Effector memory CD8-positive, alpha-beta T cell (primary cell): Measurements from ENCODE around the gene PKD2.
"Not testable (repeated sequence)": the region's sequence is repeated elsewhere in the genome, so short reads cannot be mapped to it uniquely, and the experiment has no call there.

Source experiments
- ATAC-seq: fragments of 150-1000 bp; cut with Tn5 transposase; replicated peaks from 2 replicates; pipeline ENCODE4 v1.10.0; 2021; ENCODE audit warnings: mild to moderate bottlenecking, moderate library complexity
- DNase-seq, 3 experiments: peaks; one replicate each; pipeline ENCODE4 v3.0.0; 2021
- H3K27ac Mint-ChIP-seq, 2 donors: one replicate each; pipeline ENCODE4 v1.8.0; 2022; ENCODE audit warnings: mild to moderate bottlenecking in 2 of 2, mixed read lengths in 2 of 2, moderate library complexity in 2 of 2
- H3K27me3 Mint-ChIP-seq, 2 donors: one replicate each; pipeline ENCODE4 v1.8.0; 2022; ENCODE audit warnings: mixed read lengths in 2 of 2
- H3K36me3 Mint-ChIP-seq: one replicate; pipeline ENCODE4 v1.8.0; 2022; ENCODE audit warnings: mild to moderate bottlenecking, moderate library complexity, mixed read lengths; ENCODE audit not compliant: insufficient read depth
- H3K4me1 Mint-ChIP-seq, 2 donors: one replicate each; pipeline ENCODE4 v1.8.0; 2022; ENCODE audit warnings: low read depth in 2 of 2, mixed read lengths in 2 of 2
- H3K4me3 Mint-ChIP-seq, 2 donors: one replicate each; pipeline ENCODE4 v1.8.0; 2022; ENCODE audit warnings: mild to moderate bottlenecking in 2 of 2, mixed read lengths in 2 of 2, moderate library complexity in 2 of 2
- H3K9me3 Mint-ChIP-seq, 2 donors: one replicate each; pipeline ENCODE4 v1.8.0; 2022; ENCODE audit warnings: mixed read lengths in 2 of 2

Gene PKD2

DNA sequence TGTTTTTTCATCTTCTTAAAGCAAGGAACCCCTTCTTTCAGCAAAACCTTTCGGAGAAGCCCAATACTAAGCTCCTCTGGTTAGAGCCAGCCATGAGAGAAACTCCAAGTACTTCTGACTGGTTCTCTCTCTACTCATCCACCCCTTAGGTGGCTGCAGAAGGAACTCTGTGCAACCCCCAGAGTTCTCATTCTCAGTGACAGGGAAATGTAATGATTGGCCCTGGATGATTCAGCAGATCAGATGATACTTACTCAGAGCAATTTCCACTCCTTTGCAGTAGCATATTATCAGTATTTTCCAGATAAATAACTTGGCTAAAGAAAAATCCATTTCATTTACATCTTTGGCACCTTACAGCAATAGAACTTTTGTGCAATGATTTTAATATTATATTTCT lies 28.8 kb upstream of the PKD2 start:
- DNase-seq, result no peak
- Mint-ChIP-seq H3K4me3 (no peak overlapping the region), H3K4me1 (peaks cover 4 to 5% of the 10 kb centered on the region in 2 donors), H3K9me3 (no peaks in the 10 kb centered on the region), H3K36me3 (no peaks in the 10 kb centered on the region), H3K27ac (no peak overlapping the region), H3K27me3 (peaks cover 32 to 33% of the 10 kb centered on the region in 2 donors)
- no peak for ATAC-seq

DNA sequence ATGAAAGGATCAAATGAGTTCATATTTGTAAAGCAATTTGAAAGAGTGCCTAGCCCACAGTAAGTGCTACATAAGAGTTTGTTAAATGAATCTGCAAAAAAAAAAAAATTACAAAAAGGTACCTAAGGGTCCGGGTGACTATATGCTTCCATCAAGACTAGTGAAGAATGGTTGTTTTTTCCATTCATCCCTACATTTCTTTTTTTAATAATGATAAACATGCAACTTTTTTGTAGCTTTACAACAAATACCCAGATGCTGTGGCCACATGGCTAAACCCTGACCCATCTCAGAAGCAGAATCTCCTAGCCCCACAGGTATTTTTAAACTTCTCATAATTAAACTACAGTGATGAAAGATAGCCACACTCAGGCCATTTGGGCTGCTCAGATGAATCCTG lies 27.6 kb upstream of the PKD2 start:
- Mint-ChIP-seq H3K27ac (no peak overlapping the region), H3K4me3 (no peak overlapping the region), H3K4me1 (peaks cover 4 to 5% of the 10 kb centered on the region in 2 donors), H3K36me3 (no peaks in the 10 kb centered on the region), H3K27me3 (peaks cover 36 to 44% of the 10 kb centered on the region in 2 donors), H3K9me3 (no peaks in the 10 kb centered on the region)
- DNase-seq (no peak), ATAC-seq (no peak)

DNA sequence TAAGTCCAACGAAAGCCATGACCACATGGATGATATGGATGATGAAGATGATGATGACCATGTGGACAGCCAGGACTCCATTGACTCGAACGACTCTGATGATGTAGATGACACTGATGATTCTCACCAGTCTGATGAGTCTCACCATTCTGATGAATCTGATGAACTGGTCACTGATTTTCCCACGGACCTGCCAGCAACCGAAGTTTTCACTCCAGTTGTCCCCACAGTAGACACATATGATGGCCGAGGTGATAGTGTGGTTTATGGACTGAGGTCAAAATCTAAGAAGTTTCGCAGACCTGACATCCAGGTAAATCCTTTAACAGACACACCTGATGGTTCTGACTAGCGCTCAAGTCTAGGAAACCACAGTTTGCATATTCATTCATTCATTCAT lies 25.9 kb upstream of the PKD2 start:
- peaks cover 32 to 48% of the 10 kb centered on the region in 2 donors for H3K27me3 Mint-ChIP-seq
- ATAC-seq (no peak), DNase-seq (no peak)
- H3K36me3 Mint-ChIP-seq, result no peaks in the 10 kb centered on the region
- H3K9me3 Mint-ChIP-seq, result no peaks in the 10 kb centered on the region
- H3K4me1 Mint-ChIP-seq, result peaks cover 0 to 2% of the 10 kb centered on the region in 2 donors
- no peak overlapping the region for H3K4me3 Mint-ChIP-seq
- no peak overlapping the region for H3K27ac Mint-ChIP-seq

- no peak for DNase-seq
- ATAC-seq, result no peak
- H3K4me3 Mint-ChIP-seq, result no peak overlapping the region
- no peaks in the 10 kb centered on the region for H3K36me3 Mint-ChIP-seq
- H3K9me3 Mint-ChIP-seq, result no peaks in the 10 kb centered on the region
- peaks cover 36 to 54% of the 10 kb centered on the region in 2 donors for H3K27me3 Mint-ChIP-seq
- H3K27ac Mint-ChIP-seq, result no peak overlapping the region
- peaks cover 0 to 2% of the 10 kb centered on the region in 2 donors for H3K4me1 Mint-ChIP-seq
Measured at GRCh38 chr4:87982036-87982435, 25.4 kb upstream of the PKD2 start.

- Mint-ChIP-seq H3K36me3 (no peaks in the 10 kb centered on the region), H3K9me3 (no peaks in the 10 kb centered on the region), H3K27ac (no peak overlapping the region), H3K4me1 (peaks cover 0 to 2% of the 10 kb centered on the region in 2 donors), H3K4me3 (no peak overlapping the region), H3K27me3 (peaks cover 39 to 52% of the 10 kb centered on the region in 2 donors)
- no peak for DNase-seq
- no peak for ATAC-seq
Measured at GRCh38 chr4:87982446-87983010, 24.9 kb upstream of the PKD2 start.

GRCh38 chr4:87983996-87984395 lies 23.4 kb upstream of the PKD2 start:
- H3K36me3 Mint-ChIP-seq, result no peaks in the 10 kb centered on the region
- peaks cover 0 to 2% of the 10 kb centered on the region in 2 donors for H3K4me1 Mint-ChIP-seq
- no peak overlapping the region for H3K27ac Mint-ChIP-seq
- H3K4me3 Mint-ChIP-seq, result no peak overlapping the region
- H3K9me3 Mint-ChIP-seq, result no peaks in the 10 kb centered on the region
- DNase-seq, result no peak
- ATAC-seq, result no peak
- H3K27me3 Mint-ChIP-seq, result peaks cover 48 to 49% of the 10 kb centered on the region in 2 donors

GRCh38 chr4:87985097-87985886 lies 22.1 kb upstream of the PKD2 start:
- Mint-ChIP-seq H3K4me1 (peaks cover 0 to 2% of the 10 kb centered on the region in 2 donors), H3K36me3 (no peaks in the 10 kb centered on the region), H3K9me3 (no peaks in the 10 kb centered on the region), H3K27me3 (peaks cover 58 to 61% of the 10 kb centered on the region in 2 donors), H3K4me3 (no peak overlapping the region), H3K27ac (no peak overlapping the region)
- ATAC-seq, result peak; percentile 86
- DNase-seq, result peak in 2 of 3 experiments; percentile 14 to 23

- ATAC-seq (no peak), DNase-seq (no peak)
- Mint-ChIP-seq H3K4me3 (no peak overlapping the region), H3K27ac (no peak overlapping the region), H3K4me1 (peaks cover 0 to 2% of the 10 kb centered on the region in 2 donors), H3K36me3 (no peaks in the 10 kb centered on the region), H3K9me3 (no peaks in the 10 kb centered on the region), H3K27me3 (peaks cover 58 to 65% of the 10 kb centered on the region in 2 donors)
Measured at GRCh38 chr4:87985887-87986200, 21.6 kb upstream of the PKD2 start.

DNA sequence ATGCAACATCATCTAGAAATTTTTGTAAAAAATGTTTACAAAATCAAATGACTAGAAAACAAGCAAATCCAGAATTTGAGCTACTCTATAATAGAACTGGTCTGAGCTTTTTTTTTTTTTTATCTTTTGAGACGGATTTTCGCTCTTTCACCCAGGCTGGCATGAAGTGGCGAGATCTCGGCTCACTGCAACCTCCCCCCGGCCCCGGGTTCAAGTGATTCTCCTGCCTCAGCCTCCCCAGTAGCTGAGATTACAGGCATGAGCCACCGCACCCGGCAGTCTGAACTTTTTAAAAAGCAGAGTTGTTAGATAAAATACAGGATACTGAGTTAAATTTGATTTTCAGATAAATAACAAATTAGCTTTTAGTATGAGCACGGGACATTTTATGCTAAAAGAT lies 20.9 kb upstream of the PKD2 start:
- Mint-ChIP-seq H3K27me3 (peaks cover 58 to 65% of the 10 kb centered on the region in 2 donors), H3K36me3 (no peaks in the 10 kb centered on the region), H3K27ac (no peak overlapping the region), H3K4me1 (peaks cover 0 to 5% of the 10 kb centered on the region in 2 donors), H3K9me3 (no peaks in the 10 kb centered on the region), H3K4me3 (no peak overlapping the region)
- no peak for ATAC-seq
- DNase-seq, result no peak

DNA sequence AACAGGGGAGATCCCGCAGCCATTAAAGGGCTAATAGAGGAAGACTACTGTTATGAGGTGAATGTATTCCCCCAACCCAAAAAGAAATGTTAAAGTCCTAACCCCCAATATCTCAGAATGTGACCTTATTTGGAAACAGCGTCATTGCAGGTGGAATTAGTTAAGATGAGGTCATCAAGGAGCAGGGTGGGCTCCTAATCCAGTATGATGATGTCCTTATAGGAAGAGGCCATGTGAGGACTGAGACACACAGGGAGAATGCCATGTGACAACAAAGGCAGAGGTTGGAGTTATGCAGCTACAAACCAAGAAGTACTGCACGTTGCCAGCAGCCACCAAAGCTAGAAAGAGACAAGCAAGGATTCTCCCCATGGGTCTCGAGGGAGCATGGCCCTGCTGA lies 17.7 kb upstream of the PKD2 start:
- Mint-ChIP-seq H3K4me1 (peaks cover 0 to 5% of the 10 kb centered on the region in 2 donors), H3K27ac (no peak overlapping the region), H3K36me3 (no peaks in the 10 kb centered on the region), H3K4me3 (no peak overlapping the region), H3K27me3 (peaks cover 49 to 56% of the 10 kb centered on the region in 2 donors), H3K9me3 (no peaks in the 10 kb centered on the region)
- DNase-seq (no peak), ATAC-seq (no peak)

- ATAC-seq (no peak), DNase-seq (no peak)
- Mint-ChIP-seq H3K9me3 (no peaks in the 10 kb centered on the region), H3K27ac (peak overlapping the region in 1 of 2 donors; percentile 15), H3K4me3 (no peak overlapping the region), H3K4me1 (peaks cover 0 to 3% of the 10 kb centered on the region in 2 donors), H3K36me3 (no peaks in the 10 kb centered on the region), H3K27me3 (peaks cover 19 to 29% of the 10 kb centered on the region in 2 donors)
Measured at GRCh38 chr4:87995435-87995834, 12.0 kb upstream of the PKD2 start.

GRCh38 chr4:87999191-87999691 lies 8.2 kb upstream of the PKD2 start:
- not testable (repeated sequence) for H3K36me3 Mint-ChIP-seq, H3K4me1 Mint-ChIP-seq, H3K4me3 Mint-ChIP-seq, H3K27ac Mint-ChIP-seq, DNase-seq, H3K9me3 Mint-ChIP-seq, ATAC-seq
- peaks cover 12 to 15% of the 10 kb centered on the region in 2 donors for H3K27me3 Mint-ChIP-seq

DNA sequence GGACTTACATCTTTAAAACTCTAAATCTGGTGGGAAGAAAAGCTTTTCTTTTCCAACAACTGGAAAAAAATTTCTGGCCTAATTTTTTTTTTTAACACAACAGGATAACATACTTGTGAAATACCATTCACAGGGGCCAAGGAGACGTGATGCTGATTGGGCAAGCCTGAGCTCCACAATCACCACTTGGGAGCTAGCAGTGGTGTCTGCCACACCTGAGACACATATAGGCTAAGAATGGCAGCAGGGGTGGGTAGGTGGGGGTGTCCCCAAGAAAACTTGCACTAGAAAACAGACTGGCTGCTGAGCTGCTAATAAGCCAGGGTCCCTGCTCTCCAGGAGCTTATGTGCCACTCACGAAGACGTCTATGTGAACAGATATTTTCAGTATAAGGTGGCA lies 5.6 kb upstream of the PKD2 start:
- no peak for ATAC-seq

GRCh38 chr4:88002786-88003185 lies 4.6 kb upstream of the PKD2 start:
- Mint-ChIP-seq H3K27ac (no peak overlapping the region), H3K27me3 (no peaks in the 10 kb centered on the region), H3K4me1 (peaks cover 0 to 10% of the 10 kb centered on the region in 2 donors), H3K9me3 (no peaks in the 10 kb centered on the region), H3K4me3 (no peak overlapping the region), H3K36me3 (no peaks in the 10 kb centered on the region)
- ATAC-seq, result no peak
- DNase-seq, result no peak

More for the DNA sequence above, 5.6 kb upstream of the PKD2 start:
- Mint-ChIP-seq H3K27ac (no peak overlapping the region), H3K4me1 (peaks cover 0 to 7% of the 10 kb centered on the region in 2 donors), H3K36me3 (no peaks in the 10 kb centered on the region), H3K4me3 (no peak overlapping the region), H3K9me3 (no peaks in the 10 kb centered on the region), H3K27me3 (no peaks in the 10 kb centered on the region)
- no peak for DNase-seq
